KOPT-K1 (cell line): Measurements from ENCODE around the gene RMND5B.
"Not testable (repeated sequence)": the region's sequence is repeated elsewhere in the genome, so short reads cannot be mapped to it uniquely, and the experiment has no call there.

ENCODE experiments used
- H3K27ac ChIP-seq: fragments of 200-600 bp; sonication (generic); 2 replicates; pipeline ENCODE4 v1.5.1; 2016; ENCODE audit warnings: antibody characterized with exemption, mild to moderate bottlenecking, low read depth, low read length; ENCODE audit not compliant: poor library complexity, severe bottlenecking
- H3K36me3 ChIP-seq: fragments of 200-600 bp; sonication (generic); 2 replicates; pipeline ENCODE4 v1.5.1; 2017; ENCODE audit warnings: antibody characterized with exemption, mild to moderate bottlenecking, low read length, moderate library complexity; ENCODE audit not compliant: insufficient read depth
- H3K9me3 ChIP-seq: fragments of 200-600 bp; sonication (generic); 2 replicates; pipeline ENCODE4 v1.5.1; 2017; ENCODE audit warnings: antibody characterized with exemption, low read length, mild to moderate bottlenecking; ENCODE audit not compliant: insufficient read depth, poor library complexity, severe bottlenecking

Gene RMND5B, protein sequence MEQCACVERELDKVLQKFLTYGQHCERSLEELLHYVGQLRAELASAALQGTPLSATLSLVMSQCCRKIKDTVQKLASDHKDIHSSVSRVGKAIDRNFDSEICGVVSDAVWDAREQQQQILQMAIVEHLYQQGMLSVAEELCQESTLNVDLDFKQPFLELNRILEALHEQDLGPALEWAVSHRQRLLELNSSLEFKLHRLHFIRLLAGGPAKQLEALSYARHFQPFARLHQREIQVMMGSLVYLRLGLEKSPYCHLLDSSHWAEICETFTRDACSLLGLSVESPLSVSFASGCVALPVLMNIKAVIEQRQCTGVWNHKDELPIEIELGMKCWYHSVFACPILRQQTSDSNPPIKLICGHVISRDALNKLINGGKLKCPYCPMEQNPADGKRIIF

DNA sequence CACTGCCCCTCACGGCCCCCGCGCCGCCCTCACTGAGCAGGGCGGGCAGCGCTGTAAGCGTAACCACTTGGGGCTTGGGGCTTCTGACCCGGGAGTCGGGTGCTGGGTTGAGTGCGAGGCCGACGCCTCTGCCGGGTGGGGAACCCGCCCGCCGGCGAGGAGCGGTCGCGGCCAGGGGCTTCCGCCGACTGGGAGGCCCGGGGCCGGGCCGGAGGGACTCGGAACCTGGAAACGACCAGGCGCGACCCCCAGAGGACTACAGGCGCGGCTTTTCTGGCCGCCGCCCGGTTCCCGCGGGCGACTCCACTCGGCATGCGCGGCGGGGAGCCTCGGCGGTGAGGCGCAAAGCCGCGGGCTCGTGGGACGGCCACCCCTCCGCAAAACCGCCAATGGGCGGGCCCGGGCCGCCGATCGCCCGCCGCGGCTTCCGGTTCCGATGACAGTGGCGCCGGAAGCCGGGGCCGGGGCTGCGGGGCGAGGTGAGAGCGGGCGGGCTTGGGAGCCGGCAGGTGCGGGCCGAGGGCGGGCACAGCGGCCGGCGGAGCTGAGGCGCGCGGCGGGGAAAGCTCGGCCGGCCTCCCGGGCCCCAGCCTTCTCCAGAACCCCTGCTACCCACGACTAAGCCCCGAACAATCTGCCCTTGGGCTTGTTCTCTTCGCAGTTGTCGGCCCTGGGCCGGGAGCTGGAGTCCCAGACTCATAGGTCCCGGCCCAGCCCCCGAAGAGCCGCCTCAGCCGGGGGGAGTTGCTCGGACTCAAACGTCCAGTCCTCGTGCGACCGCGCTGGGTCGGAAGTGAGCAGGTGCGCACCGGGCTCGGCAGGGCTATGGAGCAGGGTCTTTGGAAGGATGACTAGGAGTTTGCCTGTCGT lies at the start of gene RMND5B:
RMND5B (plus strand) TSS at position 439 of the 870 bp plus-strand sequence. CDS start 7,106 bp downstream, outside the sequence.
- peak within 1 kb of the TSS; percentile 60 for H3K27ac ChIP-seq
- H3K9me3 ChIP-seq, result no peaks in the 10 kb centered on the region
- peaks cover 4% of the 10 kb centered on the region; the same call in 1 of the 2 replicates for H3K36me3 ChIP-seq

DNA sequence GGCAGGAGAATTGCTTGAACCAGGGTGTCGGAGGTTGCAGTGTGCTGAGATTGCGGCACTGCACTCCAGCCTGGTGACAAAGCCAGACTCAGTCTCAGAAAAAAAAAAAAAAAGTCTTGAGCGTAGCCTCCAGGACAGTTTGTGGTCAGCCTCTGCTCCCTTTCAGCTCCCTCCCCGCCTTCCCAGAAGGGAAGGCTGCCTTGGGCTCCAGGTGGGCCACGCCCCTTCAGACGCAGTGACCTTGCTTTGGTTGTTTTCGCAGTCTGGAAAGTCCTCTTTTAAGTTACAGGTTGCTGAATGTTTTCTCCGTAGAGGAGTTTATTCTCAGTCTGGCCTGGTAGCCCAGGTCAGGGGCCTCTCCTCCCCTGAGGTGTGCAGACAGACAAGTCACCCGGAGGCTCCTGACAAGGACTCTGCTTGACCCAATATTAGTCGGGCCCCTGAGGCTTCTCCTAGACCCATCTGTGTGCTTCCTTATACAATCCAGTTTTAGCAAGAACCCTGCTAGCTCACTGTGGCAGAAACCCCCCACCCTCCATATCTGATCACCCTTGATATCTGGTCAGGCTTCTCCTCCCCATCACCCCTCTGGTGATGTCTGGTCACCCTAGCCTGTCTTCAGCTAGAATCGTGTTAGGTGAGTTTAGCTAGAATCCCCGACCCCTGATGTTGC lies 49.1 kb upstream of the RMND5B start:
- H3K36me3 ChIP-seq, result no peaks in the 10 kb centered on the region
- H3K27ac ChIP-seq, result no peak overlapping the region
- H3K9me3 ChIP-seq, result no peaks in the 10 kb centered on the region

DNA sequence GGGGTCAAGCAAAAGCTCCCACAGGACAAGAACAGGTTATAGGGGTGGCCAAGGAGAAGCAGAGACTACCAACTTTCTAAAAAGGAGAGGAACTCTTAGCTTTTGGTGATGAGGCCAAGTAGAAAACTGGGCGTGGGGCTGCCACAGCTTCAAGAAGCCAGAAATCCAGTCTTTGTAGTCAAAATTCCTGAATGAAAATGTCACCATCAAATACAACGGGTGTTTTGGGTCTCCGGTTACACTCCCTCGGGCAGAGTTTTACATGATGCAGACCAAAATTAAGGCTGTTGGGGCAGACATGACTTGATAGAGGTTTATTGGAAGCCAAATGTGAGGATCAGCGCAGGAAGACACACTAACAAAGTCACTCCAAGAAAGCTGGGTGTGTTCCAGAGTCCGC lies 46.9 kb upstream of the RMND5B start:
- Histone ChIP-seq H3K9me3 (no peaks in the 10 kb centered on the region), H3K27ac (no peak overlapping the region), H3K36me3 (no peaks in the 10 kb centered on the region)

DNA sequence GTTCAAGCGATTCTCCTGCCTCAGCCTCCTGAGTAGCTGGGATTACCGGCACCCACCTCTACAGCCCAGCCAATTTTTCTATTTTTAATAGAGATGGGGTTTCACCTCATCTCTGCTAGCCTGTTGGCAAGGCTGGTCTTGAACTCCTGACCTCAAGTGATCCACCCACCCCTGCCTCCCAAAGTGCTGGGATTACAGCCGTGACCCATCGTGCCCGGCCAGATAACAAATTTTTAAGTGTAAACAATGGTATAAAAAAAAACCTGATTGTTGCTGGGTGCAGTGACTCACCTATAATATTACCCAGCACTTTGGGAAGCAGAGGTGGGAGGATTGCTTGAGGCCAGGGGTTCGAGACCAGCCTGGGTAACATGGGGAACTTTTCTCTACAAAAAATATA lies 45.5 kb upstream of the RMND5B start:
- no peaks in the 10 kb centered on the region for H3K36me3 ChIP-seq
- no peaks in the 10 kb centered on the region for H3K9me3 ChIP-seq
- no peak overlapping the region for H3K27ac ChIP-seq

DNA sequence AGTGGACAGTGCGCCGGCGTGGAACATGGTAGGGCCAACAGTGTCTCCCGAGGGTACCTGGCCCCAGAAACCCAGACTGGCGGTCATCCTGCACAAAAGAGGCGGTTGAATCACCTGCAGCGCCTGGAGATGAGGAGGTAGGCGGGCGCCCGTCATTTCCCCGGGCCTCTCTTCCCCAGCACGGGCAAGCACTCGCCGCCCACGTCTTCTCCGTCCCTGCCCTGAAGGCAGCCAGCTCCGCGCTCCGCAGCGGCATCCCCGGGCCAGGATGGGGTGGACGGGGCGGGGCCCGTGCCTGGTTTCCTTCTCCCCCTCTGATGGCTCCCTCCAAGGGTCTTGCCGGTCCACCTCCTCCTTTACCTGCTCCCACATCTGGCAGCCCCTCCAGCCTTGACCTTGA lies 44.5 kb upstream of the RMND5B start:
- Histone ChIP-seq H3K36me3 (no peaks in the 10 kb centered on the region), H3K9me3 (peaks cover 1% of the 10 kb centered on the region), H3K27ac (no peak overlapping the region)

DNA sequence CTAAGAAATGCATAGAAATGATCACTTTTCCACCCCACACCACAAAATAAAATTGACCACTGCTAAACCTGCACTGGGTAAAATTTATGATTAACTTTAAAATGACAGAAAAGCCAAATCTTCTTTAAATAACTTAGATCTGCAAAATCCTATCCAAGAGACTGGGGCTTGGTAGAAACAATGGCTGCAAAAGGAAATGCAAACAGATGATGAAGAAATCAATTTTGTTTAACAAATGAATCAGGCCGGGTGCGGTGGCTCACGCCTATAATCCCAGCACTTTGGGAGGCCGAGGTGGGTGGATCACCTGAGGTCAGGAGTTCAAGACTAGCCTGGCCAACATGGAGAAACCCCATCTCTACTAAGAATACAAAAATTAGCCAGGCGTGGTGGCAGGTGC lies 43.6 kb upstream of the RMND5B start:
- not testable (repeated sequence) for H3K36me3 ChIP-seq

DNA sequence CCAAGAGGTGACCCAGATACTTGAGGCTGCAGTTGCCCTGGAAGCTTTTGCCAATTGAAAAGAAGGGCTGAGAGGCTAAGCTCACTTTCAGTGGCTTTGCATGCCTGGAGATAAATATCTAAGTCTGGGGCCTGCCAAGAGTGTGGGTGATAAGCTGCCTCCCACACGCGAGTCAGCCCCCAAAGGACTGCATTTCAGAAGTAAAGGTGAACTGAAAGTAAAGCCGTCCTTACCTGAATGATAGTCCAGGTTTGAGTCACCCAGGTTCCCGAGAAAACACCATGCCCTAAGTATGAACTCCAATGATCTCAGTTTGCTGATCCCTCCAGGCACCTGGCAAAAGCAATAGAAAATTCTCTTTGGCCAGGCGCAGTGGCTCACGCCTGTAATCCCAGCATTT lies 40.0 kb upstream of the RMND5B start:
- H3K9me3 ChIP-seq, result peaks cover 5% of the 10 kb centered on the region
- no peak overlapping the region for H3K27ac ChIP-seq
- no peaks in the 10 kb centered on the region for H3K36me3 ChIP-seq

More for the DNA sequence above, 43.6 kb upstream of the RMND5B start:
- not testable (repeated sequence) for H3K27ac ChIP-seq, H3K9me3 ChIP-seq

DNA sequence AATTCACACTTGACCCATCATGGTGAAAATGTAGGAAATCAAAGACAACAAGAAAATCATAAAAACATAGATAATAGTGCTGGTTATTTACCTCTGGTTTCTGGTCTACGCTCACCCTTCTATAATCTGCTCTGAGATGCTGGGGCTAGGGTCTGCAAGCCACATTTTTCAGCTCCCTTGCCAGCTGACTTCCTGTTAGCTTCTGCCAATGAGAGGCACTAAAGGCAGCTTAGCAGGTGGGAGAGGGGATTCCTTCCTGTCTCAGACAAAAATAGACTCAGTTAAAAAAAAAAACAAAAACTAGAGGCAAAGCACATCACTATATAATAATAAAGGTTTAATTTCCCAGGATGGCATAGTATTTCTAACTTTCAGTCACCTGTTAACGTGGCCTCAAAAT lies 37.7 kb upstream of the RMND5B start:
- Histone ChIP-seq H3K27ac (no peak overlapping the region), H3K9me3 (peaks cover 5% of the 10 kb centered on the region), H3K36me3 (no peaks in the 10 kb centered on the region)

DNA sequence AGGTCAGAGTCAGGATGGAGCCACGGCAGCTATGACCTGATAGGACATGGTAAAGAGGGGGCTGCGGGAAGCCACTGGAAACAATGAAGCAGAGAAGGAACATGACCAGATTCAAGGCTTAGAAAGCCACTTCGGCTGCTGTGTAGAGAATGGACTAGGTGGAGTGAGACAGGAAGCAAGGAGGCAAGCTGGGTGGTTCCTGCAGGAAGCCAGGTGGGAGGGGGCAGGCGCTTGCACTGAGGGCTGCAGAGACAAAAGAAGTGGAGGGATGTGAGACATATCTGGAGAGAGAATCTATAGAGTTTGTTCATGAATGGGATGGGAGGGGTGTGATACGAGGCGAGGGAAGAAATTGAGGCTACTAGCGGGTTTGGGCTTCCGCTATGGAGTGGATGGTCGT lies 36.5 kb upstream of the RMND5B start:
- Histone ChIP-seq H3K36me3 (no peaks in the 10 kb centered on the region), H3K27ac (peak overlapping the region; percentile 6), H3K9me3 (peaks cover 5% of the 10 kb centered on the region)

DNA sequence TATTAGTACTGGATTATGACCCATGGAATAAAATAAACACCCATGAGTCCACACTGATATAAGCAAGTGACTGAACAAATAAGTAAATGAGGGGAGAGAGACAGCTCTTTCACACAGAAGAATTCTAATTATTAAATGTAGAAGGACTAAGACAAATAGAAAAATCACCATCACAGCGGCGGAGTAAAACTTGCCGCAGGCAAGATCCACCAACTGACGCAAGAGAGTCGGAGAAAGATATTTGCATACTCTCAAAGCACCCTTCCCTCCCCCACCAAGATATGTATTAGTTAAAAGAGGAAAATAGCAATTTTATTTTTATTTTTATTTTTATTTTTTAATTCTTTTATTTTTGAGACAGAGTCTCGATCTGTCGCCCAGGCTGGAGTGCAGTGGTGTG lies 32.1 kb upstream of the RMND5B start:
- no peaks in the 10 kb centered on the region for H3K36me3 ChIP-seq
- H3K9me3 ChIP-seq, result no peaks in the 10 kb centered on the region
- H3K27ac ChIP-seq, result no peak overlapping the region

DNA sequence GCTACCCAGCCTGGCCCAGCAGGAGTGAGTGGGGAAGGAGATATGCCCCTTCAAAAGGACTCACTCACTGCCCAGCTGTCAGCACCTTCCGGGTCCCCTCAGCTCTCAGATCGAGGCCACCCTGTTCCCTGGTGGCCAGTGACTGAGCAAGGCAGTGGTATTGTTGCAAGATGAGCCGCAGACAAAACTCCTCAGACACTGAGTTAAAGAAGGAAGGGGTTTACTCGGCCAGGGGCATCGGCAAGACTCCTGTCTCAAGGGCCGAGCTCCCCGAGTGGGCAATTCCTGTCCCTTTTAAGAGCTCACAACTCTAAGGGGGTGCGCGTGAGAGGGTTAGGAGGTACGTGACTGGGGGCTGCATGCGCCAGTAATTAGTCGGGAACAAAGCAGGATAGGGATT lies 27.2 kb upstream of the RMND5B start:
- H3K27ac ChIP-seq, result no peak overlapping the region
- no peaks in the 10 kb centered on the region for H3K9me3 ChIP-seq
- no peaks in the 10 kb centered on the region for H3K36me3 ChIP-seq

DNA sequence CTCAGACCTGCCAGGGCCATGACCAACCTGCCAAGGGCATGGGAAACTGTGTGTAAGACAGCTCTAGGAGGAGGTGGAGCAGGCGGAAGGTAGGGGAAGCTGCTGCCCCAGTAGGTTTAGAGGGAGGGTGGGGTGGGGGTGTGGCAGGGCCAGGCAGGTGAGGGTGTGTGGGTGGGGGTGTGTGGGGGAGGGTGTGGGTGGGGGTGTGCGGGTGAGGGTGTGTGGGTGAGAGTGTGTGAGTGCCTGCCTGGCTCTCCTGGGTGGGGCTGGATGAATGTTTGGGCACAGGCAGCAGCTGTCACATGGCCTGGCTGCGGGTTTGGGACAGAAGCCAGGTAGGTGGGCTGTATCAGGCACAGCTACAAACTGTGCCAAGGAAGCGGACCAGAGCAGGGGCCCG lies 26.3 kb upstream of the RMND5B start:
- Histone ChIP-seq H3K27ac (no peak overlapping the region), H3K36me3 (no peaks in the 10 kb centered on the region), H3K9me3 (no peaks in the 10 kb centered on the region)

DNA sequence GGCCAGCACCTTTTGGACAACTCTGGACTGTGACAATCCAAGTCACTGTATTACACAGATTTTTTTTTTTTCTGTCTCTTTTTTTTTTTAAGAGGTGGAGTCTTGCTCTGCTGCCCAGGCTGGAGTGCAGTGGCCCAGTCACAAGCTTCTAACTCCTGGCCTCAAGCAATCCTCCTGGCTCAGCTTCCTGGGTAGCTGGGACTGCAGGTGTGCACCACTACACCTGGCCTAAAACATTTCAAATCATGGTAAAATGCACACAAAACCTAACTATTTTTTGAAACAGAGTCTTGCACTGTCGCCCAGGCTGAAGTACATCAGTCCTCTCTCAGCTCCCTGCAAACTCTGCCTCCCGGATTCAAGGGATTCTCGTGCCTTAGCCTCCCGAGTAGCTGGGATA lies 24.7 kb upstream of the RMND5B start:
- H3K9me3 ChIP-seq, result no peaks in the 10 kb centered on the region
- no peaks in the 10 kb centered on the region for H3K36me3 ChIP-seq
- no peak overlapping the region for H3K27ac ChIP-seq

DNA sequence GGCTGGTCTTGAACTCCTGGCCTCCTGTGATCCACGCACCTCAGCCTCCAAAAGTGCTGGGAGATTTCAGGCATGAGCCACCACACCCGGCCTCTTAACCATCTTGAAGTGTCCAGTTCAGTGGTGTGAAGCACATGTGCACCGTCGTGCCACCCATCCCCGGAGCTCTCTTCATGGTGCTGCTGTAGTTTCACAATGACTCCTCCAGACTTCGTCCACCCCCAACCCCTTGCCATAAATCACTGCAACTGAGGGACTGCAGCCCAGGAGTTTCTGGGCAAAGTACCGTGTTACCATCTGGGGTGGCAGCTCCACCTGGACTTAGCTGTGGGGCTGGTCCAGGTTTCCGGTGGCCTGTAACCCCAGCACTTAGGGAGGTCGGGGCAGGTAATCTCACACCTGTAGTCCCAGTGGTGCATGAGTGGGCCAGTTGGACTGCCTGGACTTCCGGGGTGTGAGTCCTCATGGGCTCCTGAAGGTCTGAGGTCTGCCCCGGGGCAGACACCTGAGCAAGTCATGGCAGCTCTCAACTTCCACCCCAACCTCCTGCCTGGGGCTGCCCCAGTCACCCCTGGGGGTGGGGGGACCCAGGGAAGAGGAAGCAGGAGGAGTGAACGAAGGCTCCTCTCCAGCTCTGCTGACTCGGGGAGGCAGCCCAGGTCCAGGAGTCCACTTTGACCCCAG lies 24.1 kb upstream of the RMND5B start:
- no peaks in the 10 kb centered on the region for H3K36me3 ChIP-seq
- no peaks in the 10 kb centered on the region for H3K9me3 ChIP-seq
- no peak overlapping the region for H3K27ac ChIP-seq
